Gastroesophageal sphincter (tissue), 4 donors: Measurements from ENCODE around the gene ABHD12. TPM values are rescaled to one million over a fixed set of nuclear protein-coding genes. Genes with fewer than 3 reads are reported as not detected.

ENCODE experiments used
- ATAC-seq: fragments of 150-250 bp; one replicate; pipeline ENCODE4 v1.9.1; 2016; ENCODE audit warnings: mild to moderate bottlenecking, moderate library complexity
- H3K27ac ChIP-seq, 4 donors: fragments of 200-600 bp; sonication (generic) in 3 of 4; 1 replicate in 3 of 4; 2 replicates in 1 of 4; pipeline ENCODE4 v1.5.1; 2016 to 2019
- H3K27me3 ChIP-seq: fragments of 200-600 bp; sonication (generic); one replicate; pipeline ENCODE4 v1.5.1; 2019
- H3K36me3 ChIP-seq, 2 donors: fragments of 200-600 bp; sonication (generic); one replicate each; pipeline ENCODE4 v1.5.1; 2019; ENCODE audit warnings: control low read depth in 1 of 2
- H3K4me1 ChIP-seq, 3 donors: fragments of 200-600 bp; sonication (generic); 1 replicate in 2 of 3; 2 replicates in 1 of 3; pipeline ENCODE4 v1.5.1; 2016 to 2019; ENCODE audit warnings: control low read depth in 2 of 3
- H3K4me3 ChIP-seq, 2 donors: fragments of 200-600 bp; sonication (generic); one replicate each; pipeline ENCODE4 v1.5.1; 2019; ENCODE audit warnings: mild to moderate bottlenecking in 1 of 2, moderate library complexity in 1 of 2
- H3K9me3 ChIP-seq, 3 donors: fragments of 200-600 bp; sonication (generic); one replicate each; pipeline ENCODE4 v1.5.1; 2017 to 2019; ENCODE audit warnings: control low read depth in 2 of 3
- CTCF ChIP-seq, 4 experiments: fragments of 200-600 bp in 2 of 4; fragments of 450-650 bp in 2 of 4; sonication (generic) in 1 of 4; IDR thresholded peaks; one replicate each; pipeline ENCODE4 v1.5.1; 2017 to 2019; ENCODE audit warnings: antibody characterized with exemption in 4 of 4, mild to moderate bottlenecking in 2 of 4, moderate library complexity in 2 of 4
- EP300 ChIP-seq: sonication (generic); formaldehyde crosslinking; IDR thresholded peaks from one replicate; pipeline ENCODE4 v1.6.1; 2017; ENCODE audit warnings: antibody characterized with exemption, mild to moderate bottlenecking
- POLR2A ChIP-seq, 2 donors: fragments of 450-650 bp; IDR thresholded peaks; one replicate each; pipeline ENCODE4 v1.6.1; 2017; ENCODE audit warnings: antibody characterized with exemption in 2 of 2, mild to moderate bottlenecking in 2 of 2, moderate library complexity in 1 of 2
- POLR2AphosphoS5 ChIP-seq: sonication (generic); formaldehyde crosslinking; IDR thresholded peaks from one replicate; pipeline ENCODE4 v1.6.1; 2017; ENCODE audit warnings: antibody characterized with exemption
- WGBS, 2 donors: methylation state at CpG; one replicate each; pipeline ENCODE4 v1.1.5; 2018; ENCODE audit warnings: low coverage in 1 of 2; 5-methylcytosine and 5-hydroxymethylcytosine counted together
- total RNA-seq, 4 donors: library from RNA; depleted of rRNA; stranded (reverse); fragments of >200 nt; gene quantifications; one replicate each; pipeline ENCODE4 v1.1.0, GENCODE V29; 2016

ABHD12 gene
- total RNA-seq, 4 donors from 2014 or later: 19.2 to 45.9 (median 39.3) TPM

GRCh38 chr20:25372584-25373336 lies 17.9 kb downstream of the ABHD12 start:
- Histone ChIP-seq H3K4me1 (peaks cover 0 to 17% (median 5%) of the 10 kb centered on the region in 3 donors), H3K9me3 (no peaks in the 10 kb centered on the region), H3K27me3 (no peaks in the 10 kb centered on the region), H3K36me3 (peaks cover 0 to 3% of the 10 kb centered on the region in 2 donors), H3K27ac (no peak overlapping the region), H3K4me3 (no peak overlapping the region)
- 85 to 88% methylated on average over 6 of the region's 10 CpGs for WGBS, 2 donors
- no peak for ATAC-seq
- TF ChIP-seq POLR2AphosphoS5 (no peak), EP300 (no peak), CTCF (IDR thresholded peaks at IDR 0.05) (no peak), POLR2A (IDR thresholded peaks at IDR 0.05) (no peak)

- no peaks in the 10 kb centered on the region for H3K4me1 ChIP-seq
- no peak for TF ChIP-seq CTCF (IDR thresholded peaks at IDR 0.05)
- TF ChIP-seq POLR2A (IDR thresholded peaks at IDR 0.05): no peak
- TF ChIP-seq POLR2AphosphoS5: no peak
- TF ChIP-seq EP300: no peak
- no peak overlapping the region for H3K27ac ChIP-seq
- peaks cover 0 to 3% of the 10 kb centered on the region in 2 donors for H3K36me3 ChIP-seq
- H3K27me3 ChIP-seq: no peaks in the 10 kb centered on the region
- no peaks in the 10 kb centered on the region for H3K9me3 ChIP-seq
- ATAC-seq: no peak
- 95% methylated on average over 2 of the region's 2 CpGs; no CpG with 5 or more reads in 1 of the 2 donors for WGBS, 2 donors
- no peak overlapping the region for H3K4me3 ChIP-seq
Observed at GRCh38 chr20:25369971-25370370, 20.7 kb downstream of the ABHD12 start.

- Histone ChIP-seq H3K4me1 (no peaks in the 10 kb centered on the region), H3K4me3 (no peak overlapping the region), H3K36me3 (peaks cover 0 to 3% of the 10 kb centered on the region in 2 donors), H3K27ac (no peak overlapping the region), H3K9me3 (no peaks in the 10 kb centered on the region), H3K27me3 (no peaks in the 10 kb centered on the region)
- no peak for ATAC-seq
- 89 to 100% methylated on average over 1 to 7 of the region's 8 CpGs for WGBS, 2 donors
- TF ChIP-seq POLR2AphosphoS5 (no peak), EP300 (no peak), CTCF (IDR thresholded peaks at IDR 0.05) (no peak), POLR2A (IDR thresholded peaks at IDR 0.05) (no peak)
Observed at GRCh38 chr20:25369529-25369928, 21.1 kb downstream of the ABHD12 start.

- Histone ChIP-seq H3K4me3 (no peak overlapping the region), H3K36me3 (peaks cover 0 to 3% of the 10 kb centered on the region in 2 donors), H3K9me3 (no peaks in the 10 kb centered on the region), H3K4me1 (no peaks in the 10 kb centered on the region), H3K27me3 (no peaks in the 10 kb centered on the region), H3K27ac (no peak overlapping the region)
- ATAC-seq: no peak
- TF ChIP-seq EP300 (no peak), CTCF (IDR thresholded peaks at IDR 0.05) (no peak), POLR2A (IDR thresholded peaks at IDR 0.05) (no peak), POLR2AphosphoS5 (no peak)
- WGBS, 2 donors: 92 to 100% methylated on average over 4 to 5 of the region's 5 CpGs
Observed at GRCh38 chr20:25368976-25369375, 21.7 kb downstream of the ABHD12 start.

- Histone ChIP-seq H3K4me3 (no peak overlapping the region), H3K36me3 (peaks cover 0 to 3% of the 10 kb centered on the region in 2 donors), H3K4me1 (no peaks in the 10 kb centered on the region), H3K9me3 (no peaks in the 10 kb centered on the region), H3K27me3 (no peaks in the 10 kb centered on the region), H3K27ac (no peak overlapping the region)
- ATAC-seq: no peak
- WGBS, 2 donors: 97 to 100% methylated on average over 1 to 9 of the region's 10 CpGs
- TF ChIP-seq POLR2A (IDR thresholded peaks at IDR 0.05) (no peak), POLR2AphosphoS5 (no peak), CTCF (IDR thresholded peaks at IDR 0.05) (no peak), EP300 (no peak)
Observed at GRCh38 chr20:25368526-25368925, 22.1 kb downstream of the ABHD12 start.
